Activated B cell treated with CpG ODN at 0.5 μM for 24 hours (primary cell): ENCODE results near the gene IL1RAPL1. TPM values are rescaled to one million over a fixed set of nuclear protein-coding genes. Genes with fewer than 3 reads are reported as not detected.

Source experiments
- ATAC-seq: fragments of 200-7000 bp; cut with Tn5 transposase; one replicate; pipeline ENCODE4 v1.10.0; 2021; ENCODE audit warnings: low read depth, mild to moderate bottlenecking, moderate library complexity
- CTCF ChIA-PET: fragments of 350-600 bp; sonication (Branson Sonifier 250); formaldehyde crosslinking; loops from one replicate; lab custom pipeline; 2021; ENCODE audit warnings: antibody characterized with exemption; lab: Charles Lee
- POLR2A ChIA-PET: fragments of 350-600 bp; sonication (Branson Sonifier 250); formaldehyde crosslinking; loops from one replicate; lab custom pipeline; 2021; ENCODE audit warnings: antibody characterized with exemption; lab: Charles Lee
- DNase-seq: peaks from one replicate; pipeline ENCODE4 v3.0.0; 2022
- H3K27ac Mint-ChIP-seq: one replicate; pipeline ENCODE4 v1.8.0; 2020; ENCODE audit warnings: mixed read lengths
- H3K27me3 Mint-ChIP-seq: one replicate; pipeline ENCODE4 v1.8.0; 2021; ENCODE audit warnings: mixed read lengths
- H3K36me3 Mint-ChIP-seq: one replicate; pipeline ENCODE4 v1.8.0; 2021; ENCODE audit warnings: low read depth, mixed read lengths
- H3K4me1 Mint-ChIP-seq: one replicate; pipeline ENCODE4 v1.8.0; 2021; ENCODE audit warnings: mixed read lengths
- H3K4me3 Mint-ChIP-seq: one replicate; pipeline ENCODE4 v1.8.0; 2020; ENCODE audit warnings: mild to moderate bottlenecking, mixed read lengths
- H3K9me3 Mint-ChIP-seq: one replicate; pipeline ENCODE4 v1.8.0; 2020; ENCODE audit warnings: mixed read lengths
- intact Hi-C: fragments of 100-400 bp; cut with micrococcal nuclease; formaldehyde crosslinking; loops from one replicate; pipeline ENCODE4 v1.15.1; 2024
- total RNA-seq: library from RNA; stranded (reverse); gene quantifications from 2 replicates; pipeline ENCODE4 v1.2.3, GENCODE V29; 2022
- TF ChIP-seq, protein P1 (sequence below): fragments of 200-600 bp; IDR thresholded peaks from one replicate; pipeline ENCODE4 v1.8.0; 2022; ENCODE audit warnings: antibody characterized with exemption, mild to moderate bottlenecking

IL1RAPL1 gene
- total RNA-seq, 1 donor from 2014 or later, result not detected

DNA sequence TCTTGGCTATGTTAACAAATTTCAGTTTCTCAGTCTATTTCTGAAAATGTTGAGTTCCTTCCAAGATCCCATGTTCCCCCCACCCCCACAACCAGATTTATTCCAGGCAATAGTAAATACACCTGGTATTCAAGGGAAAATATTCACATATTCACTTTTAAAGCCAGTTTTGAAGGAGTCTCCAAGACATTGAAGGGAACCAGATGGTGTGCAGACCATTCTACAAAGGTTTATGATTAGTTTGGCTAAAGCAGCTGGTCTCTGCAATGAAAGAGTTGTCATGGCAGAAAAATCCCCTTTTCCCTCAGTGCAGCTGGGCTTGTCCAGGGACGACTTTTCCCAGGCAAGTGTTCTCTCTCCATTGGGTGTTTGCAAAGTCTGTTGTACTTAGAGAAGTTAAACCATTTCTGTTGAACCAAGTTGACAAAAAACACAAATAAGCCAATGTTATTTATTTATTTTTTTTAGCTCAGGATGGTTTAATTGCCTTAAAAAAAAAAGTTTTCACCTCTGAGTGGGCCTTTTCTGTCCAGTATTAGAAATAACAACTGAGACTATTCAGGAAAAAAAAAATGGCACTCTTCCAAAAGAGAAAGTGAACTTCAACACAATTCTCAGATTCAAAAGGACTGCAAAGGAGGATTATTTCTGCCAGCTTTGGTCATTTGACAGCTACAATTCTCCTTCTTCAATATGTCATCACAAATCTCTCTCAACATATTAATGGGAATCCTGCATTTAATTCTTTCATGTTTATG lies 410.6 kb downstream of the IL1RAPL1 start:
- Mint-ChIP-seq H3K9me3 (peaks cover 2% of the 10 kb centered on the region), H3K36me3 (no peaks in the 10 kb centered on the region), H3K27ac (no peak overlapping the region), H3K27me3 (no peaks in the 10 kb centered on the region), H3K4me3 (no peak overlapping the region), H3K4me1 (no peaks in the 10 kb centered on the region)
- ATAC-seq (no peak), DNase-seq (no peak)
- intact Hi-C loops, result no loop called here
- TF ChIP-seq, protein P1, sequence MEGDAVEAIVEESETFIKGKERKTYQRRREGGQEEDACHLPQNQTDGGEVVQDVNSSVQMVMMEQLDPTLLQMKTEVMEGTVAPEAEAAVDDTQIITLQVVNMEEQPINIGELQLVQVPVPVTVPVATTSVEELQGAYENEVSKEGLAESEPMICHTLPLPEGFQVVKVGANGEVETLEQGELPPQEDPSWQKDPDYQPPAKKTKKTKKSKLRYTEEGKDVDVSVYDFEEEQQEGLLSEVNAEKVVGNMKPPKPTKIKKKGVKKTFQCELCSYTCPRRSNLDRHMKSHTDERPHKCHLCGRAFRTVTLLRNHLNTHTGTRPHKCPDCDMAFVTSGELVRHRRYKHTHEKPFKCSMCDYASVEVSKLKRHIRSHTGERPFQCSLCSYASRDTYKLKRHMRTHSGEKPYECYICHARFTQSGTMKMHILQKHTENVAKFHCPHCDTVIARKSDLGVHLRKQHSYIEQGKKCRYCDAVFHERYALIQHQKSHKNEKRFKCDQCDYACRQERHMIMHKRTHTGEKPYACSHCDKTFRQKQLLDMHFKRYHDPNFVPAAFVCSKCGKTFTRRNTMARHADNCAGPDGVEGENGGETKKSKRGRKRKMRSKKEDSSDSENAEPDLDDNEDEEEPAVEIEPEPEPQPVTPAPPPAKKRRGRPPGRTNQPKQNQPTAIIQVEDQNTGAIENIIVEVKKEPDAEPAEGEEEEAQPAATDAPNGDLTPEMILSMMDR, result no peak
- ChIA-PET POLR2A (no interaction called here), CTCF (no interaction called here)

DNA sequence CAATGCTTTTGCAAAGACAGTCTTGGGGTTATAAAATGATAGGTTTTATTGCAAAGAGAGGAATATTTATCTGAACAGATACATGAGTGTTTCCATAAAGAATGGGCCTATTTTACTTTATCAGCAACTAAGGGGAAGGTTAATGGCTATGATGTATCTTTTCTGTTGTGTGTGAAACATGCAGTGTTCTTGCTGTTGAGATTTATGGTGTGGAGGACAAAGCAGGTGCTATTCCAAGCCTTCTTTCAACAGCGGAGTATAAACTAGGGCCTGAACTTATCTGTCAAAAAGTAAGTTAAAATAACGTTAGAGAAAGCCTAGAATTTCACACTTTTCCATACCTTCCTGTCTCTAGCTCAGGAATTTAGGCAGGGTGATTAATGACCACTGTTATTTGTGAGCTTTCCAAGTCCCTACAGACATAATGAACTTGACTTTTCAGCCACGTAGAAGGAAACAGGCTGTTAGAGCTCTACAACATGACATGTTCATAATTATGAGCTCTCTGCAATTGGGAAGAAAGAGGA lies 411.4 kb downstream of the IL1RAPL1 start:
- H3K36me3 Mint-ChIP-seq, result no peaks in the 10 kb centered on the region
- ChIA-PET CTCF (no interaction called here), POLR2A (no interaction called here)
- DNase-seq, result no peak
- H3K27me3 Mint-ChIP-seq, result no peaks in the 10 kb centered on the region
- no peak overlapping the region for H3K27ac Mint-ChIP-seq
- H3K9me3 Mint-ChIP-seq, result no peaks in the 10 kb centered on the region
- H3K4me1 Mint-ChIP-seq, result no peaks in the 10 kb centered on the region
- no peak for ATAC-seq
- no peak overlapping the region for H3K4me3 Mint-ChIP-seq
- intact Hi-C loops, result no loop called here
- TF ChIP-seq, protein P1, result no peak

DNA sequence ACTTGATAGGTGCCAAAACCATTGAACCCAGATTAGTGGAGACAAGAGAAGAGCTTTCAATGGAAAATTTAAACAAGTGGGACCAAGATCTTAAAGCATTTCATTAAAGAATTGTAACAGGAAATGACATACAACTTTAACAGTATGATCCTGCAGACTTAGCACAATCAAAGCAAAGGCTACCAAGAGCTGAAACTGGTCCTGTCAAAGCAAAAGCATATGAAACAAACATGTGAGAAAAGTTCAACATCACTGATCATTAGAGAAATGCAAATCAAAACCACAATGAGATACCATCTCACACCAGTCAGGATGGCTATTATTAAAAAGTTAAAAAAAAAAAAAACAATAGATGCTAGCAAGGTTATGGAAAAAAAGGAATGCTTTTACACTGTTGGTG lies 425.6 kb downstream of the IL1RAPL1 start:
- Mint-ChIP-seq H3K4me1 (no peaks in the 10 kb centered on the region), H3K27ac (no peak overlapping the region), H3K9me3 (no peaks in the 10 kb centered on the region), H3K27me3 (no peaks in the 10 kb centered on the region), H3K36me3 (no peaks in the 10 kb centered on the region), H3K4me3 (no peak overlapping the region)
- ChIA-PET POLR2A (no interaction called here), CTCF (no interaction called here)
- DNase-seq (no peak), ATAC-seq (no peak)
- TF ChIP-seq, protein P1, result no peak
- intact Hi-C loops, result no loop called here

DNA sequence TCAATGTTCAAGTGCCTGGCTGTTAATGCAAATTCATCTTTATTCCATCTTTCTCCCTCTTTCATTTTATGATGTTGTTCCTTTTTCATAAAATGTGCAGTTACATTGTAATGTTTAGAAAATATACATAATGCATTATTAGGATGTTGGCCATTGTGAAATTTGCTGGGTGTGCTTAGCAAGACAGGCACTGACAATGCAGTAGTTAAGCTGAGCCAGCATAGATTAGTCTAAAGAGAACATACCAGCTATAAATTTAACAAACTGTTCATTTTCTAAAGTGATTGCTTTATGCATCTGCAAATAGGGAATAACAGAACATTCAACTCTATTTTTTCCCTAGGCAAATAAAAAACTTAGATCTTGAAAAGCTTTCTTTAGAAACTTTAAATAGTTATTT lies 436.0 kb downstream of the IL1RAPL1 start:
- intact Hi-C loops, result no loop called here
- CTCF ChIA-PET, result no interaction called here
- Mint-ChIP-seq H3K4me3 (no peak overlapping the region), H3K36me3 (no peaks in the 10 kb centered on the region), H3K9me3 (peaks cover 2% of the 10 kb centered on the region), H3K27me3 (no peaks in the 10 kb centered on the region), H3K4me1 (no peaks in the 10 kb centered on the region), H3K27ac (no peak overlapping the region)
- DNase-seq (no peak), ATAC-seq (no peak)
- TF ChIP-seq, protein P1, result no peak
- POLR2A ChIA-PET, result no interaction called here

DNA sequence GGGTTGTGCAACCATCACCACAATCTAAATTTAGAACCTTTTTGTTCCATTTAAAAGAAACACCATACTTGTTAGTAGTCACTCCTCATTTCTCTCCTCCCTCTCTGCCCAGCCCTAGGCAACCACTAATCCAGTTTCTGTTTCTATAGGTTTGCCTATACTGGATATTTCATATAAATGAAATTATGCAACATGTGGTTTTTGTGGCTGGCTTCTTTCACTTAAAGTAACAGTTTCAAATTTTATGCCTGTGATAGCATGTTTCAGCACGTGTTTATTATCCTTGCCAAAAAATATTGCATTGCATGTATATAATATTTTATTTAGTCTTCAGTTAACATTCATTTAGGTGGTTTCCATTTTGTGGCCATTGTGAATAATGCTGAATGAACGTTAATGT lies 437.6 kb downstream of the IL1RAPL1 start:
- H3K36me3 Mint-ChIP-seq, result no peaks in the 10 kb centered on the region
- no peak for DNase-seq
- H3K27ac Mint-ChIP-seq, result no peak overlapping the region
- H3K27me3 Mint-ChIP-seq, result no peaks in the 10 kb centered on the region
- H3K9me3 Mint-ChIP-seq, result peaks cover 2% of the 10 kb centered on the region
- TF ChIP-seq, protein P1, result no peak
- ChIA-PET CTCF (no interaction called here), POLR2A (no interaction called here)
- H3K4me3 Mint-ChIP-seq, result no peak overlapping the region
- ATAC-seq, result no peak
- H3K4me1 Mint-ChIP-seq, result no peaks in the 10 kb centered on the region
- intact Hi-C loops, result no loop called here
